ENCODE measurements around the gene LAPTM5.

GRCh38 chr1:30752651-30752908 lies 5.0 kb downstream of the LAPTM5 start:
- TF ChIP-seq, protein P1, sequence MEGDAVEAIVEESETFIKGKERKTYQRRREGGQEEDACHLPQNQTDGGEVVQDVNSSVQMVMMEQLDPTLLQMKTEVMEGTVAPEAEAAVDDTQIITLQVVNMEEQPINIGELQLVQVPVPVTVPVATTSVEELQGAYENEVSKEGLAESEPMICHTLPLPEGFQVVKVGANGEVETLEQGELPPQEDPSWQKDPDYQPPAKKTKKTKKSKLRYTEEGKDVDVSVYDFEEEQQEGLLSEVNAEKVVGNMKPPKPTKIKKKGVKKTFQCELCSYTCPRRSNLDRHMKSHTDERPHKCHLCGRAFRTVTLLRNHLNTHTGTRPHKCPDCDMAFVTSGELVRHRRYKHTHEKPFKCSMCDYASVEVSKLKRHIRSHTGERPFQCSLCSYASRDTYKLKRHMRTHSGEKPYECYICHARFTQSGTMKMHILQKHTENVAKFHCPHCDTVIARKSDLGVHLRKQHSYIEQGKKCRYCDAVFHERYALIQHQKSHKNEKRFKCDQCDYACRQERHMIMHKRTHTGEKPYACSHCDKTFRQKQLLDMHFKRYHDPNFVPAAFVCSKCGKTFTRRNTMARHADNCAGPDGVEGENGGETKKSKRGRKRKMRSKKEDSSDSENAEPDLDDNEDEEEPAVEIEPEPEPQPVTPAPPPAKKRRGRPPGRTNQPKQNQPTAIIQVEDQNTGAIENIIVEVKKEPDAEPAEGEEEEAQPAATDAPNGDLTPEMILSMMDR (IDR thresholded peaks at IDR 0.05), result no peak
- no peak for TF ChIP-seq POLR2A (IDR thresholded peaks at IDR 0.05)
